ENCODE measurements around the gene PLXND1. TPM values are rescaled to one million over a fixed set of nuclear protein-coding genes. Genes with fewer than 3 reads are reported as not detected.

Gene PLXND1, protein sequence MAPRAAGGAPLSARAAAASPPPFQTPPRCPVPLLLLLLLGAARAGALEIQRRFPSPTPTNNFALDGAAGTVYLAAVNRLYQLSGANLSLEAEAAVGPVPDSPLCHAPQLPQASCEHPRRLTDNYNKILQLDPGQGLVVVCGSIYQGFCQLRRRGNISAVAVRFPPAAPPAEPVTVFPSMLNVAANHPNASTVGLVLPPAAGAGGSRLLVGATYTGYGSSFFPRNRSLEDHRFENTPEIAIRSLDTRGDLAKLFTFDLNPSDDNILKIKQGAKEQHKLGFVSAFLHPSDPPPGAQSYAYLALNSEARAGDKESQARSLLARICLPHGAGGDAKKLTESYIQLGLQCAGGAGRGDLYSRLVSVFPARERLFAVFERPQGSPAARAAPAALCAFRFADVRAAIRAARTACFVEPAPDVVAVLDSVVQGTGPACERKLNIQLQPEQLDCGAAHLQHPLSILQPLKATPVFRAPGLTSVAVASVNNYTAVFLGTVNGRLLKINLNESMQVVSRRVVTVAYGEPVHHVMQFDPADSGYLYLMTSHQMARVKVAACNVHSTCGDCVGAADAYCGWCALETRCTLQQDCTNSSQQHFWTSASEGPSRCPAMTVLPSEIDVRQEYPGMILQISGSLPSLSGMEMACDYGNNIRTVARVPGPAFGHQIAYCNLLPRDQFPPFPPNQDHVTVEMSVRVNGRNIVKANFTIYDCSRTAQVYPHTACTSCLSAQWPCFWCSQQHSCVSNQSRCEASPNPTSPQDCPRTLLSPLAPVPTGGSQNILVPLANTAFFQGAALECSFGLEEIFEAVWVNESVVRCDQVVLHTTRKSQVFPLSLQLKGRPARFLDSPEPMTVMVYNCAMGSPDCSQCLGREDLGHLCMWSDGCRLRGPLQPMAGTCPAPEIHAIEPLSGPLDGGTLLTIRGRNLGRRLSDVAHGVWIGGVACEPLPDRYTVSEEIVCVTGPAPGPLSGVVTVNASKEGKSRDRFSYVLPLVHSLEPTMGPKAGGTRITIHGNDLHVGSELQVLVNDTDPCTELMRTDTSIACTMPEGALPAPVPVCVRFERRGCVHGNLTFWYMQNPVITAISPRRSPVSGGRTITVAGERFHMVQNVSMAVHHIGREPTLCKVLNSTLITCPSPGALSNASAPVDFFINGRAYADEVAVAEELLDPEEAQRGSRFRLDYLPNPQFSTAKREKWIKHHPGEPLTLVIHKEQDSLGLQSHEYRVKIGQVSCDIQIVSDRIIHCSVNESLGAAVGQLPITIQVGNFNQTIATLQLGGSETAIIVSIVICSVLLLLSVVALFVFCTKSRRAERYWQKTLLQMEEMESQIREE (N-terminal part only)
- 233 TPM for total RNA-seq
- long read RNA-seq, full-length matches to known transcripts: 4 of 174 reads
- long read RNA-seq, partial matches to known transcripts: 142 of 174 reads
- long read RNA-seq, other reads (novel, unspliced or antisense): 28 of 174 reads

DNA sequence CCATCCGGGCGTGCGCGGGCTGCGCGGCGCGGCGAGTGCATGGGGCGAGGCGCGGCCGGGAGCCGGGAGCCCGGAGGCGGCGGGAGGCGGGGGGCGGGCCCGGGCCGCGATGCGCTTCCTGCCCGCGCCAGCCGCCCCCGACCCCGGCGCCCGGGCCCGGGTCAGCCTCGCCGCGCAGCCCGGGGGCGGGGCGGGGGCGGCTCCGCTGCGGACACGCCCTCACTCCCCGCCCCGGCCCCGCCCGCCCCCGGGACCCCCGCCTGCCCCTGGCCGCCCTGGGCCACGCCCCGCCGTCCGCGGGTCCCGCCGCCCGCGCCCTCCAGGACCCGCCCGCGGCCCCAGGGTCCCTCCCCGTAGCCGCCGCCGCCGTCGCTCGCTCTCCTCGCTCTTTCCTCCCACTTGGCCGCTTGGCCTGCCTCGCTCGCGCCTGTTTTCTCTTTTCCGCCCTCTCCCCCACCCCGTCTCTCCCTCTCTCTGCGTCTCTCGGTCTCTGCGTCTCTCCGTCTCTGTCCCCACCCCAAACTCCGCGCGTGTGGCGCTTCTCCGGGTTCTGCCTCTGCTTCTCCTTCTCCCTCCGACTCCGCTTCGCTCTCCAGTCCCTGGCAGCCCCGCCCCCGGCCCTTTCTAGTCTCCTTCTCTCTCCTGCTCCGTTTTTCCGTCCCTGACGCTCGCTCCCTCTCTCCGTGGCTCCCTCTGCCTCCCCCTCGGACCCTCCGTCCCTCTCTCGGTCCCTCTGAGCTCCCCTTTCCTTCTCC lies at the start of gene PLXND1:
Gene PLXND1 (minus strand): TSS at position 41 of the 755 bp plus-strand sequence. CDS start 37 bp downstream, at position 4.
- intact Hi-C loops (cut with DNase I): no loop called here
- TF ChIP-seq, protein P1, sequence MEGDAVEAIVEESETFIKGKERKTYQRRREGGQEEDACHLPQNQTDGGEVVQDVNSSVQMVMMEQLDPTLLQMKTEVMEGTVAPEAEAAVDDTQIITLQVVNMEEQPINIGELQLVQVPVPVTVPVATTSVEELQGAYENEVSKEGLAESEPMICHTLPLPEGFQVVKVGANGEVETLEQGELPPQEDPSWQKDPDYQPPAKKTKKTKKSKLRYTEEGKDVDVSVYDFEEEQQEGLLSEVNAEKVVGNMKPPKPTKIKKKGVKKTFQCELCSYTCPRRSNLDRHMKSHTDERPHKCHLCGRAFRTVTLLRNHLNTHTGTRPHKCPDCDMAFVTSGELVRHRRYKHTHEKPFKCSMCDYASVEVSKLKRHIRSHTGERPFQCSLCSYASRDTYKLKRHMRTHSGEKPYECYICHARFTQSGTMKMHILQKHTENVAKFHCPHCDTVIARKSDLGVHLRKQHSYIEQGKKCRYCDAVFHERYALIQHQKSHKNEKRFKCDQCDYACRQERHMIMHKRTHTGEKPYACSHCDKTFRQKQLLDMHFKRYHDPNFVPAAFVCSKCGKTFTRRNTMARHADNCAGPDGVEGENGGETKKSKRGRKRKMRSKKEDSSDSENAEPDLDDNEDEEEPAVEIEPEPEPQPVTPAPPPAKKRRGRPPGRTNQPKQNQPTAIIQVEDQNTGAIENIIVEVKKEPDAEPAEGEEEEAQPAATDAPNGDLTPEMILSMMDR (IDR thresholded peaks at IDR 0.05): no peak
- Histone ChIP-seq H3K27ac (peak within 1 kb of the TSS; percentile 90), H3K36me3 (no peaks in the 10 kb centered on the region), H3K27me3 (ENCODE audit: low read depth) (no peaks in the 10 kb centered on the region), H3K4me3 (peak within 1 kb of the TSS; percentile 70), H3K4me1 (peaks cover 74% of the 10 kb centered on the region), H3K9me3 (no peaks in the 10 kb centered on the region)
- peak; percentile 74 to 81 for ATAC-seq
- peak; percentile 84 for DNase-seq

DNA sequence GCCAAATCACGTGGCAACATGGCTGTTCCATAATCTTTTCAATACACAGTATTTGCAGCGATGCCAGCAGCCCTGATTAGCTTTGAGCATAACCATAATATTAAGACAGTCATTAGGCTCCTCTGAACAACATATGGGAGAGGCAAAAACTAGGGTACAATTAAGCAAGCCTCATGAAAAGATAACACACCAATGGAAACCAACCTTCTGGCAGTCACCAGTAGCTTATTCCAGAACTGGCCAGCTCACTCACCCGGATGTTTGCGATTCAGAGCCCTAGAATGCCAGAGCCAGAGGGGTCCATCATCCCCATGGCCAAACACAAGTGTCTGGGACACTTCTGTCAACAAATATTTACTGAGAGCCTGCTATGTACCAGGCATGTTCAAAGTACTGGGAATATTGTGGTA lies 48.8 kb upstream of the PLXND1 start:
- Histone ChIP-seq H3K4me3 (no peak overlapping the region), H3K27me3 (ENCODE audit: low read depth) (no peaks in the 10 kb centered on the region), H3K4me1 (peaks cover 27% of the 10 kb centered on the region), H3K36me3 (peaks cover 23% of the 10 kb centered on the region), H3K9me3 (no peaks in the 10 kb centered on the region), H3K27ac (no peak overlapping the region)
- intact Hi-C loops (cut with DNase I): loop anchor here (10.0 kb wide), 1 partner anchor 170 kb away; no protein-coding TSS in a partner anchor
- DNase-seq (no peak), ATAC-seq (no peak)
- TF ChIP-seq, protein P1 (IDR thresholded peaks at IDR 0.05): no peak

DNA sequence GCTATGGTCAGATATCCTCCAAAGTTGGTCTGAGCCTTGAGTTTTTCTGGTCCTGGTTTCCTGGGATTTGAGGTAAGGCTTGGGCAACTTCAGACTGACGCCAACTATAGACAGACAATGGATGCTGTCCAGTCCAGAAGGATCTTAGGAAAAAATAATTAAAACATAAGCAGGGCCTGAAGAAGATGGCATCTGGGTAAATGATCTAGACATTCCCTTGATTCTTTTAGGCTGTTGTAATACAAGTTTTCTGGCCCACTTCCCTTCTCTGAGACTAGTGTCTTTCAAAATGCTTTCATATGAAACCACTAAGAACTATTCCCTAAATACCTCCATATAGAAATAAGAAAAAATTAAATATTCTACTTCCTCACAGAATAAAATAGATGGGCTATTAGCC lies 47.7 kb upstream of the PLXND1 start:
- Histone ChIP-seq H3K9me3 (no peaks in the 10 kb centered on the region), H3K27ac (no peak overlapping the region), H3K4me3 (no peak overlapping the region), H3K4me1 (peaks cover 35% of the 10 kb centered on the region), H3K27me3 (ENCODE audit: low read depth) (no peaks in the 10 kb centered on the region), H3K36me3 (peaks cover 23% of the 10 kb centered on the region)
- ATAC-seq (no peak), DNase-seq (no peak)
- TF ChIP-seq, protein P1 (IDR thresholded peaks at IDR 0.05): no peak
- intact Hi-C loops (cut with DNase I): loop anchor here (10.0 kb wide), 1 partner anchor 171 kb away; no protein-coding TSS in a partner anchor

DNA sequence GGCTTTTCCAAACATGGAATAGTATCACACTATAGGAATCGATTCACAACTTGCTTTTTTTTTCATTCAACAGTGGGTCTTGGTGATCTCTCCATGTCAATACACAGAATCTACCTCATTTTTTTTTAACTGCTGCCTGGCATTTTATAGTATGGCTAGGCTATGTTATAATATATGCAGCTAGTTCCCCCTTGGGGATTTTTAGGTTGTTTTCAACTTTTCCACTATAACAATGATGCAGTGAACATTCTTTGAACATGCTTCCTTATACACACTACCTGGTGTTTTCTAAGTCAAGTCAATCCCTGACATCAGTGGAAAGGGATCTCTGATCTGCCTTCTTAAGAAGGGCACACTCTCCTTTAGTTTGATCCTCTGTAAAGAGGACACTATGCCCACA lies 46.5 kb upstream of the PLXND1 start:
- no peak for DNase-seq
- H3K4me1 ChIP-seq: peaks cover 29% of the 10 kb centered on the region
- ATAC-seq: no peak
- H3K36me3 ChIP-seq: peaks cover 23% of the 10 kb centered on the region
- TF ChIP-seq, protein P1 (IDR thresholded peaks at IDR 0.05): no peak
- no peak overlapping the region for H3K4me3 ChIP-seq
- H3K9me3 ChIP-seq: no peaks in the 10 kb centered on the region
- H3K27ac ChIP-seq: no peak overlapping the region
- H3K27me3 ChIP-seq (ENCODE audit: low read depth): no peaks in the 10 kb centered on the region
- intact Hi-C loops (cut with DNase I): loop anchor here (10.0 kb wide), 1 partner anchor 172 kb away; no protein-coding TSS in a partner anchor

All from lower lobe of right lung (tissue), 2 donors.